Occipital lobe (tissue), 2 donors: ENCODE measurements around the gene ZNF540. TPM values are rescaled to one million over a fixed set of nuclear protein-coding genes. Genes with fewer than 3 reads are reported as not detected.
"Not testable (repeated sequence)": the region's sequence is repeated elsewhere in the genome, so short reads cannot be mapped to it uniquely, and the experiment has no call there.

ENCODE experiments used
- DNase-seq: peaks from one replicate; lab custom pipeline; 2025; lab: John Stamatoyannopoulos, UW
- total RNA-seq: library from RNA; depleted of rRNA; stranded (reverse); fragments of >200 nt; gene quantifications from one replicate; pipeline ENCODE4 v1.2.3, GENCODE V29; 2014

ZNF540 gene
- total RNA-seq, result 22.0 TPM

DNA sequence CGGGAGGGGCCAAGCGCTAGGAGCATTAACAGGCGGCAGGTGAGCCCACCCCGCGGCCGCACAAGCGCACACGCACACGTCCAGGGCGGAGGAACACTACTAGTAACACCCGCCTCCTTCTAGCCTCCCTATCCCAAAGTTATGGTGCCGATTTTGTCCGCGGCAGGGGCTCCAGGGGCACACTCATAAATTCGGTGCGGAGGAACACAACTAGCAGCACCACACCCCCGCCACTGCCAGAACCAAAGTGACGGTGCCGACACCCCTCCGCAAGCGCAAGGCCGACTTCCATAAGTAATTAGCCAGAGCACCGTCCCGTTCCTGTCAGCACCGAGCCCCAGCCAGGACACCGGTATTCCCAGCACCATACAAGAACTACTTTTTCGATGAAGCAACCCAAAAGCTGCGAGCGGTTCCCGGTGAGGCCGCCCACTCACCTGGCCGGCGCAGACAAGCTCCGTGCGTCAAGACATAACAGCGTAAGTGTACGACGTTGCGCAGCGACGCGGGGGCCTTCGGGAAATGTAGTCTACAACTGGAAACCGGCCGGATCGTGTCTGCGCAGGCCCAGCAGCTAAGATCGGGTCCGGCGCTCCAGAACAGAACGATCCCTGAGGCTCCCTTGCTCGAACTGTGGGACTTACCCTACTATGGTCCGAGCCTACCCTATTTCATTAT lies at the start of gene ZNF540, which contains the start of gene ZNF571:
ZNF540 (plus strand) TSS at position 573 of the 678 bp plus-strand sequence. CDS start 3,572 bp downstream, outside the sequence.
ZNF571 (minus strand) TSS at position 489 of the 678 bp plus-strand sequence. CDS start 8,116 bp downstream, outside the sequence.
- peak; percentile 91 for DNase-seq

DNA sequence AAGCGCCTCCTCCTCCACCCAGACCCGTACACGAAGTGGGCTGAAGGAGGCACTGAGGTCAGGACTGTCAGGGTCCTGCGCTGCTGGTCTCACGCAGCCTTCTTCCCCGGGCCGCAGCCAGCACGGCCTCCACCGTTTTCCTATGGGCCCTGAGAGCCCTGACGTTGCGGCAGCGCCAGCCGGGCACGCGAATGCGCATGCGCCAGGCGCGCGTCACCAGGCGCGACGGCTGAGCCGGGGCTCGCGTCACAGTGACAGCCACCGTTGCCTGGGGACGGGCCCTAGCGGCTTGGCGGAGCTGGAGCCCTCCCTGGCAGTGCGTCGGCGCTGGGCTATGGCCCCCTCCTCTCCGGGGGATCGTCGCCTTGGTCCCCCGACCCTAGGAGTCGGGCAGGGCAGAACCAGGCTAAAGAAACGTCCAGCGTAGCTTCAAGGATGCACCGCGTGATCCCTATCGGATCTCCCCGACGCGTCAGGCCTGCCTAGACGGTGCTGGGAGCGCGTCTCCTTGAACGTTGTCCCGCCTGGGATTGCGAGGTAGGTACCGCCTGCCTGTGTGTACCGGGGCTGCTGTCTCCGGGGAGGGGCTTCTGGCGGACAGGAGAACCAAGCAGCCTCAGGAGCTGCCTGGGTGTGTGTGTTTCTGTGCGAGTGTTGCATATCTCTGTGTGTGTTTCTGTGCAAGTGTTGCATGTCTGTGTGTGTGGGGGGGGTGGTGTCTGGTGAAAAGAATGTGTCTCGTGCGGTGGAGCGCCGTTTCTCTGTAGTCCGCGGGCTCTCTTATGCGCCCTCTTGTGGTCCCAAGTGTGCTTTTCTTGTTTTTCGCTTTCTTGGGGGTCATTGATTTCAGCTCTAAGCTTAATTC lies 43.3 kb upstream of the ZNF540 start:
- no peak for DNase-seq

GRCh38 chr19:37563518-37563917 lies 31.2 kb upstream of the ZNF540 start:
- DNase-seq, result no peak

DNA sequence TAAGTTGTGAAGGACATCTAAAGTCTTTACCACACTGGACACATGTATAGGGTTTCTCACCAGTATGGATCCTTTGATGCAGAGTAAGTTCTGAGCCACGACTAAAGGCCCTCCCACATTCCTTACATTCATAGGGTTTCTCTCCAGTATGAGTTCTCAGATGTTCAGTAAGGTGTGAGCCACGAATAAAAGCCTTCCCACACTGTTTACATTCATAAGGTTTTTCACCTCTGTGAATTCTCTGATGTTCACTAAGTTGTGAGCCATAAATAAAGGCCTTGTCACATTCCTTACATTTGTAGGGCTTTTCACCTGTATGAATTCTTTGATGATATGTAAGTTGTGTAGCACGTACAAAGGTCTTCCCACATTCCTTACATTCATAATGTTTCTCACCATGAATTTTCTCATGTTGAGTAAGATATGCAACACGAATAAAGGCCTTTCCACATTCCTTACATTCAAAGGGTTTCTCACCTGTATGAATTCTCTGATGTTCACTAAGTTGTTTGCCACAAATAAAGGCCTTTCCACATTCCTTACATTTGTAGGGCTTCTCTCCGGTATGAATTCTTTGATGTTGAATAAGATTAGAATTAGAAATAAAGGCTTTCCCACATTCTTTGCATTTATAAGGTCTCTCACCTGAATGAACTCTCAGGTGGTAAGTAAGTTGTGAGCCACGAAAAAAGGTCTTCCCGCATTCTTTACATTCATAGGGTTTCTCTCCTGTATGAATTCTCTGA lies 29.9 kb upstream of the ZNF540 start:
- DNase-seq, result no peak

GRCh38 chr19:37565370-37565669 lies 29.4 kb upstream of the ZNF540 start:
- DNase-seq, result no peak

DNA sequence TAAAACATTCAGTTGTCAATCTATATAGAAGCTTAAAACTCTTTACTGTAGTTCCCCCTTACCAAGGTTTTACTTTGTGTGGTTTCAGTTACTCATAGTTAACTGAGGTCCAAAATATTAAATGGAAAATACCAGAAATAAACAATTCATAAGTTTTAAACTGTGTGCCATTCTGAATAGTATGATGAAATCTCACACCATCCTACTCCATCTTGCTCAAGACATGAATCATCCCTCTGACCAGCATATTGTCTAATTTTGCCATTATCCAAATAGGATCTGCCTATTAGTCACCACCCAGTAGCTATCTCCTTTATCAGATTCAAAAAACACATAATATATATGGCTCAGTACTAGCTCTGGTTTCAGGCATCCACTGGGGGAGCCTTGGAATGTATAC lies 22.5 kb upstream of the ZNF540 start:
- DNase-seq, result no peak

DNA sequence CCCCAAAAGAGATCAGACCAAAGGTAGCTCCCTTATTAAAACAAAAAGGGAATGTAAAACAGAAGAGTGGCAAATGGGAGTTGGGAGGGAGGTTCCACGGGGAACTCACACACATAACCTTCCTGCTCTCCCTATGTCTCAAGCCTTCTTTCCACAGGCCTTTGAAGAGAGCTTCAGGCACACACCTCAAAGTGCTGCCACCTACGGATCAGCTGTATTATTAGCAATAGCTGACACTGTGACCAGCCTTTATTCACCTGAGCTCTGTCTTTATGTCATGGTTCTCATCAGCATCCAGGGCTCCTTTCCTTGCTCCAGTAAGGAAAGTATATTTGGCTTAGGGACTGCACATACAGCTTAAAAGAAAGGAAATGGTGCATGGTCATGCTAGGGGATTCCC lies 11.3 kb upstream of the ZNF540 start:
- no peak for DNase-seq

GRCh38 chr19:37593996-37594303 lies 726 bp upstream of the ZNF540 start:
- DNase-seq, result no peak

- DNase-seq, result peak; percentile 54
Observed at GRCh38 chr19:37594982-37595382, 306 bp downstream of the ZNF540 start.

DNA sequence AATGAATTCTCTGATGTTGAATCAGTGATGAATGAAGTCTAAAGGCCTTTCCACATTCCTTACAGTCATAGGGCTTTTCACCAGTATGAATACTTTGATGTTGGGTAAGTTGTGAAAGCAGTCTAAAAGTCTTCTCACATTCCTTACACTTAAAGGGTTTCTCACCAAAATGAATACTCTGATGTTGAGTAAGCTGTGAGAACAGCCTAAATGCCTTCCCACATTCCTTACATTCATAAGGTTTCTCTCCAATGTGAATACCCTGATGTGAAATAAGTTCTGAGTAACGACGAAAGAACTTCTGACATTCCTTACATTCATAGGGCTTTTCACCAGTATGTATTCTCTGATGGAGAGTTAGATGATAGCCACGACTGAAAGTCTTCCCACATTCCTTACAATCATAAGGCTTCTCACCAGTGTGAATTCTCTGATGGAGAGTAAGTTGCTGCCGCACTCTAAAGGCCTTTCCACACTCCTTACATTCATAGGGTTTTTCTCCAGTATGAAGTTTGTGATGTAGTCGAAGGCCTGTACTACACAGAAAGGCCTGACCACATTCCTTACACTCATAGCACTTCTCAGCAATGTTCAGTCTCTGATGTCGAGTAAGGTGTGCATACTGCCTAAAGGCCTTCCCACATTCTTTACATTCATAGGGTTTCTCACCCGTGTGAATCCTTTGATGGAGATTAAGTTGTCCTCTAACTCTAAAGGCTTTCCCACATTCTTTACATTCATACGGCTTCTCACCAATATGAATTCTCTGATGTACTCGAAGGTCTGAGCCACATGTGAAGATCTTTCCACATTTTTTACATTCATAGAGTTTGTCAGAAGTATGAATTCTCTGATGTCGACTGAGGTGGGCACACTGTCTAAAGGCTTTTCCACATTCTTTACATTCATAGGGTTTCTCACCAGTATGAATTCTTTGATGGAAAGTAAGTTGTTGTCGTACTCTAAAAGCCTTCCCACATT lies 40.7 kb downstream of the ZNF540 start:
- DNase-seq, result no peak

- DNase-seq, result no peak
Observed at GRCh38 chr19:37654118-37654517, 59.4 kb downstream of the ZNF540 start.

DNA sequence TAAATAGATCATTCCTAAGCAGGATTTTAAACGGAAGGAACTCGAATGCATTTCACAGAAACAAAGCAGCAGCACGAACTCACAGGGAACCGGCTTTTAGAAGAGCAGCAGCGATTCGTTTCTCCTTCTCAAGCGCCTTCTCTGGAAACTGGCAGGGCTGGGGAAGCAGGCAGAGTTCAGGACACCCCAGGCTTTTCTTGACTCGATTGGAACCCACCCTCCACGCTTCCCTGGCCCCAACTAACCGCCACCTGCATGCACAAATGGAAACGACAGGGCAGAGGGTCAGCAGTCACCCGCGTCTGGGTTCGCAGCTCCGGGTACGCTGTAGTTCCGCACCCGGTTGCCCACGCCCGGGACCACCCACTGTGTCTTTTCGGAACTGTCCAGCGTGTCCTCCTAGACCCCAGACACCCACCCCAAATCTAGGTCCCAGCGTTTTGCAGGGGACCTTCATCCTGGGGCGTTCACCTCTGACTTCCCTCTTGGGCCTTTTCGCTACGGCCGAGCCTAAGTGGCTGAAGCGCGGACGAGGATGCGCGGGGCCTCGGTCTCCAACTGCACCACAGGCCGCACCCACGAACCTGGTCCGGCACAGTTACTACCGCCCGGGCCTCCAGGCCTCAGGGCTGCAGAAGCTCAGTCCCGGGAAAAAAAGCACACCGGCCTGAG lies 60.1 kb downstream of the ZNF540 start:
- peak; percentile 61 for DNase-seq

DNA sequence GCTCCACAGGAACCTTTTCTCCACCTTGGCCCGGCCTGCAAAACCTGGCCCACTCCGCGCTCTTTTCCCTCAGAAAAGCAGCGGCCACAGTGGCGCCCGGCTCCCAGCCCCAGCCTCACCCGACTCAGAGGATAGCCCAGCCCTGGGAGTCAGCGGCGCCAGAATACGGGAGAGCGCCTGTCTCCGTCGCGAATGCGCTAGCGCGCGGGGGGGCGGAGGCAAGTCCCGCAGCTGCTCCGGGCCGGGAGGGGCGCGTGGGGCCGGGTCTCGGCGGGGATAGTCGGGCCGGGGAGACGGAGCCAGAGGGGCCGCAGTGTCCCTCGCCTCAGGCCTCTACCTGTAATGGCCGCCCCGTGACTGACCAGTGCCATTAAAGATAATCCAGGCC lies 60.6 kb downstream of the ZNF540 start, which contains the start of gene ZFP30:
ZFP30 (minus strand) TSS at position 165 of the 388 bp plus-strand sequence. CDS start 7,643 bp downstream, outside the sequence.
- peak; percentile 87 for DNase-seq

DNA sequence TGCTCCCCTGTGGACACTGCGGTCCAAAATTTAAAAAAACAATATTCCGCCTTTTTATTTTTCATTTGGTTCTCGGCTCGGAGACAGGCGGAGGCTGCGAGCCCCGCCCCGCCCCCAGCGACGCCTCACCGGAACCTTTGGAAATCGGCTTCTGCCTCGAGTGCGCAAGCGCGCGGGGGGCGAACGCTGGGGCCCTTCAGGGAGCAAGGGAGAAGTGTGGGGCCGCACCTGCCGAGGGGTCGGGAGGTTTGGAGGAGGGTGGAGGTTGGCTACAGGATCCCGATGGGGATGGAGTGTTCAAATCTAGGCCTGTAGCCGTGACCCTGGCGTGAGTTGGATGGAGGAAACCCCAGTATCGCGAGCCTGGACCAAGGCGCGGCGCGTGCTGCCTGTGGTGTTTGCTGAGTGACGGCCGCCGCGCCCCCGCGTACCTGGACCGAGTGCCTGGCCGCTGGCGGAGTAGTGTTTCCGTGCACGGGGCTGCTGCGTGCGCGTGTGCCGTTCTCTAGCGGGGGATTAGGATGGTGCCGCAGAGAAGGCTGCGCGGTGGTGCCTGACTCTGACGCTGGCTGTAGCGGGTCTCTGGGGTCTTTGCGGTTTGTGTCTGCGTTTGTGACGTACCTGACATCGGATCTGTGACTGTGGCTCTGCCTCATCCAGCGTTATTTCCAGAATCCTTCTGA lies 61.2 kb downstream of the ZNF540 start:
- DNase-seq, result peak; percentile 83

DNA sequence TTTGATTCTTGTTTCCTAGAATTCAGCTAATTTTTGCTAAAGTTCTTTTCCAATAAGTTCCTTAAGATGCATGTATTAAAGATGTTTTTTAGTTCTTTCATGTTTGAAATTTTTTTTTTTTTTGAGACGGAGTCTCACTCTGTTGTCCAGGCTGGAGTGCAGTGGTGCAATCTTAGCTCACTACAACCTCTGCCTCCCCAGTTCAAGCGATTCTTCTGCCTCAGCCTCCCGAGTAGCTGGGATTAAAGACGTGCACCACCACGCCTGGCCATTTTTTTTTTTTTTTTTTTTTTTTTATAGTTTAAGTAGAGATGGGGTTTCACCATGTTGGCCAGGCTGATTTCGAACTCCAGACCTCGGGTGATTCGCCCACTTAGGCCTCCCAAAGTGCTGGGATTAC lies 62.5 kb downstream of the ZNF540 start:
- not testable (repeated sequence) for DNase-seq
